KOPT-K1 (cell line): ENCODE data around the gene RRP8.

Experiments
- H3K27ac ChIP-seq: fragments of 200-600 bp; sonication (generic); 2 replicates; pipeline ENCODE4 v1.5.1; 2016; ENCODE audit warnings: antibody characterized with exemption, mild to moderate bottlenecking, low read depth, low read length; ENCODE audit not compliant: poor library complexity, severe bottlenecking
- H3K36me3 ChIP-seq: fragments of 200-600 bp; sonication (generic); 2 replicates; pipeline ENCODE4 v1.5.1; 2017; ENCODE audit warnings: antibody characterized with exemption, mild to moderate bottlenecking, low read length, moderate library complexity; ENCODE audit not compliant: insufficient read depth
- H3K9me3 ChIP-seq: fragments of 200-600 bp; sonication (generic); 2 replicates; pipeline ENCODE4 v1.5.1; 2017; ENCODE audit warnings: antibody characterized with exemption, low read length, mild to moderate bottlenecking; ENCODE audit not compliant: insufficient read depth, poor library complexity, severe bottlenecking

Gene RRP8

GRCh38 chr11:6637871-6638270 is 34.5 kb upstream of the RRP8 start:
- Histone ChIP-seq H3K36me3 (peaks cover 6% of the 10 kb centered on the region; the same call in 1 of the 2 replicates), H3K27ac (no peak overlapping the region)

GRCh38 chr11:6636480-6636879 is 33.1 kb upstream of the RRP8 start:
- peaks cover 12% of the 10 kb centered on the region; the same call in 1 of the 2 replicates for H3K36me3 ChIP-seq
- H3K9me3 ChIP-seq: no peaks in the 10 kb centered on the region
- H3K27ac ChIP-seq: no peak overlapping the region

More at GRCh38 chr11:6637871-6638270, 34.5 kb upstream of the RRP8 start:
- H3K9me3 ChIP-seq: no peaks in the 10 kb centered on the region

- Histone ChIP-seq H3K27ac (no peak overlapping the region), H3K9me3 (no peaks in the 10 kb centered on the region), H3K36me3 (peaks cover 21% of the 10 kb centered on the region; the same call in 1 of the 2 replicates)
Measured at GRCh38 chr11:6635082-6635932, 31.9 kb upstream of the RRP8 start.

GRCh38 chr11:6634534-6634933 is 31.1 kb upstream of the RRP8 start:
- no peaks in the 10 kb centered on the region for H3K9me3 ChIP-seq
- H3K36me3 ChIP-seq: peaks cover 20% of the 10 kb centered on the region; the same call in 1 of the 2 replicates
- no peak overlapping the region for H3K27ac ChIP-seq

GRCh38 chr11:6633422-6634408 is 30.3 kb upstream of the RRP8 start:
- H3K9me3 ChIP-seq: no peaks in the 10 kb centered on the region
- H3K27ac ChIP-seq: no peak overlapping the region
- H3K36me3 ChIP-seq: peaks cover 27% of the 10 kb centered on the region; the same call in 1 of the 2 replicates

GRCh38 chr11:6632116-6633073 is 29.0 kb upstream of the RRP8 start:
- H3K9me3 ChIP-seq: no peaks in the 10 kb centered on the region
- H3K36me3 ChIP-seq: peaks cover 27% of the 10 kb centered on the region; the same call in 1 of the 2 replicates
- peak overlapping the region; percentile 22 for H3K27ac ChIP-seq

- Histone ChIP-seq H3K9me3 (no peaks in the 10 kb centered on the region), H3K36me3 (peaks cover 34% of the 10 kb centered on the region; the same call in 1 of the 2 replicates), H3K27ac (no peak overlapping the region)
Measured at GRCh38 chr11:6631361-6631890, 28.0 kb upstream of the RRP8 start.

- Histone ChIP-seq H3K36me3 (peaks cover 41% of the 10 kb centered on the region; the same call in 1 of the 2 replicates), H3K9me3 (no peaks in the 10 kb centered on the region), H3K27ac (no peak overlapping the region)
Measured at GRCh38 chr11:6630632-6631291, 27.3 kb upstream of the RRP8 start.

- H3K9me3 ChIP-seq: no peaks in the 10 kb centered on the region
- peaks cover 48% of the 10 kb centered on the region; the same call in 1 of the 2 replicates for H3K36me3 ChIP-seq
- no peak overlapping the region for H3K27ac ChIP-seq
Measured at GRCh38 chr11:6629892-6630631, 26.6 kb upstream of the RRP8 start.

GRCh38 chr11:6629573-6629891 is 26.1 kb upstream of the RRP8 start:
- Histone ChIP-seq H3K36me3 (peaks cover 50% of the 10 kb centered on the region; the same call in 1 of the 2 replicates), H3K27ac (no peak overlapping the region), H3K9me3 (no peaks in the 10 kb centered on the region)

- Histone ChIP-seq H3K27ac (no peak overlapping the region), H3K9me3 (no peaks in the 10 kb centered on the region), H3K36me3 (peaks cover 53% of the 10 kb centered on the region; the same call in 1 of the 2 replicates)
Measured at GRCh38 chr11:6628526-6628925, 25.1 kb upstream of the RRP8 start.

- no peaks in the 10 kb centered on the region for H3K9me3 ChIP-seq
- H3K27ac ChIP-seq: peak overlapping the region; percentile 41
- peaks cover 53% of the 10 kb centered on the region; the same call in 1 of the 2 replicates for H3K36me3 ChIP-seq
Measured at GRCh38 chr11:6627762-6628241, 24.4 kb upstream of the RRP8 start.
